ENCODE data around the gene MOB3A. TPM values are rescaled to one million over a fixed set of nuclear protein-coding genes. Genes with fewer than 3 reads are reported as not detected.
"Not testable (repeated sequence)": the region's sequence is repeated elsewhere in the genome, so short reads cannot be mapped to it uniquely, and the experiment has no call there.

Gene MOB3A
- total and polyA plus RNA-seq, 2 of the 8 experiments (the other 6 are each of a cell fraction or from before 2014, with no cell fraction given), result 9.2 to 9.6 TPM

- TF ChIP-seq CTCF (IDR thresholded peaks at IDR 0.05; ENCODE audit: control extremely low read depth in 1 of 3, insufficient read depth in 1 of 3, low read depth in 1 of 3, low read length in 3 of 3), result peak; percentile 24 to 53 (median 39); a peak in 2 of 4 replicates
- TF ChIP-seq EGR1 (IDR thresholded peaks at IDR 0.05; ENCODE audit: borderline replicate concordance, low read depth, low read length), result peak; percentile 29; the same call in 1 of the 2 replicates
Observed at GRCh38 chr19:2096480-2097202, 515 bp upstream of the MOB3A start, which contains the start of gene IZUMO4 (continued).

- not testable (repeated sequence) for H3K56ac ChIP-seq (replicated peaks; ENCODE audit: insufficient read length, low read depth, low read length); H3K27ac ChIP-seq (ENCODE audit: low read depth, low read length); H3K27me3 ChIP-seq (replicated peaks in 1 of 4; ENCODE audit: control insufficient read depth in 3 of 4, extremely low read depth in 1 of 4, insufficient read depth in 3 of 4, low read length in 3 of 4); H4K5ac ChIP-seq (ENCODE audit: insufficient read length, low read depth, low read length); H2AK5ac ChIP-seq (ENCODE audit: low read depth, low read length); H3K9me3 ChIP-seq (ENCODE audit: insufficient read depth in 2 of 2, low read depth in 1 of 2, low read length in 1 of 2); H2BK12ac ChIP-seq (ENCODE audit: low read depth, low read length); H3K14ac ChIP-seq (ENCODE audit: insufficient read length); H2AFZ ChIP-seq (ENCODE audit: low read length); H4K20me1 ChIP-seq (replicated peaks in 1 of 2; ENCODE audit: control insufficient read depth in 1 of 2, insufficient read depth in 2 of 2, low read length in 2 of 2); H3K79me1 ChIP-seq (ENCODE audit: low read depth, low read length); H3K79me2 ChIP-seq (ENCODE audit: control insufficient read depth in 1 of 2, insufficient read depth in 2 of 2, low read length in 2 of 2); H3K18ac ChIP-seq (ENCODE audit: extremely low read depth, low read length); H3K4me2 ChIP-seq (ENCODE audit: insufficient read depth in 1 of 2, low read depth in 2 of 2, low read length in 2 of 2); H3K4me1 ChIP-seq (replicated peaks in 1 of 4; ENCODE audit: control insufficient read depth in 3 of 4, insufficient read depth in 4 of 4, low read length in 3 of 4); H3K4me3 ChIP-seq (ENCODE audit: extremely low read depth in 1 of 4, insufficient read depth in 2 of 4, low read depth in 3 of 4, low read length in 4 of 4); H3K9ac ChIP-seq (replicated peaks in 1 of 4; ENCODE audit: extremely low read depth in 1 of 4, low read depth in 3 of 4, low read length in 3 of 4); H2BK120ac ChIP-seq (replicated peaks; ENCODE audit: low read depth, low read length); H3K23me2 ChIP-seq (ENCODE audit: low read depth, low read length); H3K23ac ChIP-seq (ENCODE audit: insufficient read length); H4K8ac ChIP-seq (ENCODE audit: extremely low read depth, insufficient read depth, low read length); H3K36me3 ChIP-seq (ENCODE audit: control insufficient read depth in 2 of 4, insufficient read depth in 4 of 4, low read length in 3 of 4); H2BK5ac ChIP-seq (ENCODE audit: low read depth, low read length); FAIRE-seq; H4K91ac ChIP-seq (replicated peaks; ENCODE audit: insufficient read length, low read length); H2BK15ac ChIP-seq (ENCODE audit: low read length); H3K4ac ChIP-seq (replicated peaks; ENCODE audit: insufficient read length, low read depth, low read length); DNase-seq (ENCODE audit: low read depth in 1 of 2, low spot score in 2 of 2); H2BK20ac ChIP-seq (ENCODE audit: low read length)
- WGBS, 2 experiments (ENCODE audit: extremely low coverage in 1 of 2, insufficient coverage in 1 of 2, insufficient read length in 1 of 2, insufficient replicate concordance in 2 of 2, low coverage in 1 of 2, low lambda C conversion rate in 2 of 2, missing lambda C conversion rate in 1 of 2), result 99% methylated on average over 13 of the region's 13 CpGs; no CpG with 5 or more reads in 1 of the 2 experiments
- POLR2A ChIA-PET (ENCODE audit: partially characterized antibody), result interaction anchor here (1.1 to 3.5 kb wide), 5 partner anchors 11 to 144 kb away, joined by 3 to 11 read pairs (median 4); partner anchors contain the start of genes MKNK2 and PLEKHJ1
- CTCF ChIA-PET (ENCODE audit: partially characterized antibody), result interaction anchor here (0.8 to 2.7 kb wide), 6 partner anchors 18 to 562 kb away, joined by 3 to 15 read pairs (median 4); no protein-coding TSS in a partner anchor
Observed at GRCh38 chr19:2091926-2092525, 4.1 kb downstream of the MOB3A start.

All from H1 (cell line).